Loucy (cell line): Measurements from ENCODE around the gene TMC3.

ENCODE experiments used
- CTCF ChIP-seq: fragments of 200-600 bp; sonication (generic); conservative IDR thresholded peaks from 2 replicates; pipeline ENCODE4 v1.5.1; 2014; ENCODE audit warnings: mild to moderate bottlenecking, antibody characterized with exemption, low read length
- EZH2phosphoT487 ChIP-seq: fragments of 200-600 bp; IDR thresholded peaks from 2 replicates; pipeline ENCODE4 v1.6.1; 2018; ENCODE audit warnings: antibody characterized with exemption, mild to moderate bottlenecking, moderate library complexity, borderline replicate concordance

GRCh38 chr15:81288616-81289015 lies 85.4 kb downstream of the TMC3 start:
- TF ChIP-seq CTCF: no peak
- no peak for TF ChIP-seq EZH2phosphoT487
